Prostate gland (tissue), 2 donors: Measurements from ENCODE around the gene MGLL. TPM values are rescaled to one million over a fixed set of nuclear protein-coding genes. Genes with fewer than 3 reads are reported as not detected.
A peak's percentile ranks its signal among the peaks of the same experiment; 100 is the strongest.

Source experiments
- DNase-seq: peaks from one replicate; pipeline ENCODE4 v3.0.0-alpha.2; 2019; ENCODE audit warnings: low spot score
- H3K27ac ChIP-seq, 2 donors: fragments of 200-600 bp; sonication (generic); 2 replicates each; pipeline ENCODE4 v1.5.1; 2017 to 2019
- H3K27me3 ChIP-seq: fragments of 200-600 bp; sonication (generic); replicated peaks from 2 replicates; pipeline ENCODE4 v1.5.1; 2019; ENCODE audit not compliant: insufficient read depth
- H3K36me3 ChIP-seq, 2 donors: fragments of 200-600 bp; sonication (generic); 1 replicate in 1 of 2; 2 replicates in 1 of 2; pipeline versions ENCODE4 v1.5.1 to v1.8.1; 2017 to 2019
- H3K4me1 ChIP-seq: fragments of 200-600 bp; sonication (generic); replicated peaks from 2 replicates; pipeline ENCODE4 v1.5.1; 2019
- H3K4me3 ChIP-seq, 2 donors: fragments of 200-600 bp; sonication (generic); 2 replicates each; pipeline ENCODE4 v1.5.1; 2017 to 2019
- H3K9me3 ChIP-seq: fragments of 200-600 bp; sonication (generic); 2 replicates; pipeline ENCODE4 v1.5.1; 2017
- CTCF ChIP-seq, 4 experiments: fragments of 200-600 bp in 2 of 4; fragments of 450-650 bp in 2 of 4; sonication (generic) in 2 of 4; IDR thresholded peaks; 1 replicate in 3 of 4; 2 replicates in 1 of 4; pipeline ENCODE4 v1.5.1; 2016 to 2019; ENCODE audit warnings: antibody characterized with exemption in 4 of 4, mild to moderate bottlenecking in 2 of 4, moderate library complexity in 2 of 4
- POLR2A ChIP-seq: fragments of 450-650 bp; IDR thresholded peaks from one replicate; pipeline ENCODE4 v1.6.1; 2016; ENCODE audit warnings: antibody characterized with exemption, mild to moderate bottlenecking
- POLR2AphosphoS5 ChIP-seq: sonication (generic); formaldehyde crosslinking; IDR thresholded peaks from one replicate; pipeline ENCODE4 v1.6.1; 2017; ENCODE audit warnings: antibody characterized with exemption
- WGBS: methylation state at CpG from one replicate; pipeline ENCODE4 v1.1.5; 2018; 5-methylcytosine and 5-hydroxymethylcytosine counted together
- intact Hi-C: fragments of 100-400 bp; cut with DNase I; formaldehyde crosslinking; loops from one replicate; pipeline ENCODE4 v1.14.2; 2022
- total RNA-seq, 2 donors: library from RNA; depleted of rRNA; stranded (reverse); fragments of >200 nt; gene quantifications; one replicate each; pipeline ENCODE4 v1.1.0, GENCODE V29; 2016

The MGLL gene
- total RNA-seq, 2 donors from 2014 or later: 20.0 to 31.8 TPM

GRCh38 chr3:127796045-127796830, 26.1 kb downstream of the MGLL start:
- no peaks in the 10 kb centered on the region for H3K36me3 ChIP-seq
- WGBS: 68% methylated on average over 7 of the region's 7 CpGs
- H3K27me3 ChIP-seq: no peaks in the 10 kb centered on the region
- TF ChIP-seq POLR2A: no peak
- no peak for TF ChIP-seq CTCF (IDR thresholded peaks at IDR 0.05)
- no peak for TF ChIP-seq POLR2AphosphoS5
- no peak for DNase-seq
- H3K4me3 ChIP-seq: no peak overlapping the region
- H3K4me1 ChIP-seq: no peaks in the 10 kb centered on the region
- H3K27ac ChIP-seq: no peak overlapping the region
- H3K9me3 ChIP-seq: no peaks in the 10 kb centered on the region
- intact Hi-C loops: no loop called here

GRCh38 chr3:127794972-127795371, 27.3 kb downstream of the MGLL start:
- H3K4me3 ChIP-seq: no peak overlapping the region
- H3K36me3 ChIP-seq: no peaks in the 10 kb centered on the region
- H3K4me1 ChIP-seq: no peaks in the 10 kb centered on the region
- intact Hi-C loops: no loop called here
- WGBS: 100% methylated on average over 2 of the region's 2 CpGs
- H3K27me3 ChIP-seq: no peaks in the 10 kb centered on the region
- no peaks in the 10 kb centered on the region for H3K9me3 ChIP-seq
- DNase-seq: no peak
- no peak for TF ChIP-seq CTCF (IDR thresholded peaks at IDR 0.05)
- no peak for TF ChIP-seq POLR2A
- no peak for TF ChIP-seq POLR2AphosphoS5
- no peak overlapping the region for H3K27ac ChIP-seq

- no peak overlapping the region for H3K4me3 ChIP-seq
- no peaks in the 10 kb centered on the region for H3K9me3 ChIP-seq
- no peaks in the 10 kb centered on the region for H3K36me3 ChIP-seq
- 89% methylated on average over 2 of the region's 2 CpGs for WGBS
- intact Hi-C loops: no loop called here
- TF ChIP-seq CTCF (IDR thresholded peaks at IDR 0.05) (no peak), POLR2A (no peak), POLR2AphosphoS5 (no peak)
- no peaks in the 10 kb centered on the region for H3K27me3 ChIP-seq
- no peak overlapping the region for H3K27ac ChIP-seq
- no peaks in the 10 kb centered on the region for H3K4me1 ChIP-seq
- DNase-seq: no peak
These were observed 27.9 kb downstream of the MGLL start for GRCh38 chr3:127794402-127794801.

DNA sequence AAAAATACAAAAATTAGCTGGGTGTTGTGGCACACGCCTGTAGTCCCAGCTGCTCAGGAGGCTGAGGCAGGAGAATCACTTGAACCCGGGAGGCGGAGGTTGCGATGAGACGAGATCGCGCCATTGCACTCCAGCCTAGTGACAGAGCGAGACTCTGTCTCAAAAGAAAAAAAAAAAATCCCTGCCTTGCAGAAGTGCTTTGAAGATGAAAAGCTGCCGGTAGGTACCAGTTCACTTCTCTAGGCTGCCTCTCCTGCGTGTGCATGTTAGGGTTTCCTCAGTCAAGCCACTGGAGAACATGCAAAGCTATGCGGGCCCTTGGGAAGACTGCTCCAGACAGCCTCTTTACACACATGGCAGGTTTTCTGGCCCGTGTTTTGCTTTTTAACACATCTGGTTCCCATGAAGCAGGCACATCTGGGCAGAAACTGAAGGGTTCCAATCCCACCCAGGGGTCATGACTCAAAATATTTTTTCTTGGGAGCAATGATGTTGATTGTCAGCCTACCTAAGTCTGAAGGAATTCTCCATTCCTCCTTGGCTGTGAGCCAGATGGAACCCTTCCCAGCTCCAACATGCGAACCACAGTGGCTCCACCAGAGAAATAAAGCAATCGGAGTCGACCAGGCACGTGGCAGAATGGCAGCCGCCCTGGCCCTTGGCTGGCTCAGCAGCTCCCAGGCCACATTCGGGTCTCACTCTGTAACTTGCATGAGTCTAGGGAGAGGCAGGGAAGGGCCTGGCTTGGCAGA, 29.6 kb downstream of the MGLL start:
- intact Hi-C loops: no loop called here
- no peak for DNase-seq
- Histone ChIP-seq H3K36me3 (no peaks in the 10 kb centered on the region), H3K4me3 (no peak overlapping the region), H3K27ac (peak overlapping the region; percentile 55 to 73), H3K4me1 (no peaks in the 10 kb centered on the region), H3K9me3 (no peaks in the 10 kb centered on the region), H3K27me3 (no peaks in the 10 kb centered on the region)
- 56% methylated on average over 18 of the region's 18 CpGs for WGBS
- TF ChIP-seq POLR2AphosphoS5 (no peak), POLR2A (no peak), CTCF (IDR thresholded peaks at IDR 0.05) (no peak)
